HepG2 (cell line): ENCODE data around the gene GPHN. TPM values are rescaled to one million over a fixed set of nuclear protein-coding genes. Genes with fewer than 3 reads are reported as not detected.

Source experiments
- ATAC-seq: fragments of 200-7000 bp; cut with Tn5 transposase; 3 replicates; pipeline ENCODE4 v1.9.1; 2020; ENCODE audit warnings: mild to moderate bottlenecking, moderate library complexity
- BruUV-seq: library from RNA; stranded (reverse); fragments of 400-500 nt; replicated peaks from 2 replicates; lab custom pipeline; 2021; lab: Mats Ljungman, UMichigan
- CTCF ChIA-PET: fragments of 300-600 bp; formaldehyde crosslinking; extraction: SDS; loops from one replicate; lab custom pipeline; 2021; ENCODE audit warnings: low total read pairs, inconsistent platforms, low intra/inter-chr PET ratio; lab: Yijun Ruan, JAX
- POLR2A ChIA-PET: fragments of 350-600 bp; sonication (Branson Sonifier 250); formaldehyde crosslinking; loops from one replicate; lab custom pipeline; 2020; ENCODE audit warnings: antibody characterized with exemption, inconsistent platforms; lab: Yijun Ruan, JAX
- DNase-seq: peaks from one replicate; pipeline ENCODE4 v3.0.0-alpha.2; 2015; ENCODE audit warnings: low spot score
- FAIRE-seq: peaks from 3 replicates; lab custom pipeline; 2011; peaks lifted over from hg19 to GRCh38; lab: Jason Lieb, UNC
- H2AFZ ChIP-seq: one replicate; pipeline ENCODE4 v1.6.1; 2011; ENCODE audit warnings: low read length, inconsistent platforms
- H3K27ac ChIP-seq: fragments of 300-600 bp; 3 replicates; pipeline ENCODE4 v1.8.0; 2011; ENCODE audit warnings: mixed run types, mild to moderate bottlenecking, mixed read lengths, low read length, inconsistent platforms; ENCODE audit not compliant: insufficient read depth; ENCODE audit errors: extremely low read length
- H3K27me3 ChIP-seq, 2 experiments: fragments of 200-600 bp in 1 of 2; 2 replicates in 1 of 2; 3 replicates in 1 of 2; pipeline versions ENCODE4 v1.6.0 to v1.8.0; 2011; ENCODE audit warnings: low read length in 2 of 2, mild to moderate bottlenecking in 2 of 2, moderate library complexity in 2 of 2, inconsistent platforms in 1 of 2; ENCODE audit not compliant: insufficient read depth in 2 of 2, control insufficient read depth in 1 of 2
- H3K36me3 ChIP-seq, 2 experiments: fragments of 200-600 bp in 1 of 2; replicated peaks in 1 of 2; 2 replicates in 1 of 2; 3 replicates in 1 of 2; pipeline versions ENCODE4 v1.5.1 to v1.8.0; 2011; ENCODE audit warnings: low read length in 2 of 2, inconsistent platforms in 1 of 2; ENCODE audit not compliant: insufficient read depth in 2 of 2, control insufficient read depth in 1 of 2
- H3K4me1 ChIP-seq: 2 replicates; pipeline ENCODE4 v1.5.1; 2012; ENCODE audit warnings: low read length, inconsistent platforms; ENCODE audit not compliant: insufficient read depth
- H3K4me2 ChIP-seq: 2 replicates; pipeline ENCODE4 v1.6.0; 2011; ENCODE audit warnings: low read depth, low read length, inconsistent platforms
- H3K4me3 ChIP-seq, 3 experiments: fragments of 200-600 bp in 1 of 3; sonication (generic), shearing (Covaris generic) in 1 of 3; replicated peaks in 1 of 3; 2 replicates each; pipeline ENCODE4 v1.5.1; 2011 to 2016; ENCODE audit warnings: low read length in 3 of 3, inconsistent platforms in 2 of 3, low read depth in 2 of 3, mild to moderate bottlenecking in 2 of 3, control low read depth in 1 of 3, mixed read lengths in 1 of 3; ENCODE audit not compliant: insufficient read depth in 1 of 3
- H3K79me2 ChIP-seq: one replicate; pipeline ENCODE4 v1.6.1; 2011; ENCODE audit warnings: low read length, inconsistent platforms; ENCODE audit not compliant: insufficient read depth
- H3K9ac ChIP-seq: 2 replicates; pipeline ENCODE4 v1.6.0; 2011; ENCODE audit warnings: mild to moderate bottlenecking, low read depth, low read length, inconsistent platforms; ENCODE audit not compliant: insufficient read depth
- H3K9me3 ChIP-seq: 2 replicates; pipeline ENCODE4 v1.5.1; 2012; ENCODE audit warnings: mild to moderate bottlenecking, low read length
- H4K20me1 ChIP-seq: 2 replicates; pipeline ENCODE4 v1.6.0; 2011; ENCODE audit warnings: inconsistent platforms, mild to moderate bottlenecking, low read length, moderate library complexity; ENCODE audit not compliant: insufficient read depth
- ATF3 ChIP-seq: sonication (generic); formaldehyde crosslinking; IDR thresholded peaks from 2 replicates; pipeline ENCODE4 v1.4.0; 2020; ENCODE audit warnings: missing genetic modification reagents
- CCAR2 ChIP-seq: fragments of 200-400 bp; formaldehyde crosslinking; optimal IDR thresholded peaks from 2 replicates; pipeline ENCODE3; 2018; ENCODE audit warnings: low read depth, mild to moderate bottlenecking, low read length, moderate library complexity
- ETV6 ChIP-seq: sonication (generic); formaldehyde crosslinking; conservative IDR thresholded peaks from 2 replicates; pipeline ENCODE4 v1.4.0; 2020; ENCODE audit warnings: missing genetic modification reagents
- KDM6A ChIP-seq: IDR thresholded peaks from 2 replicates; pipeline ENCODE4 v1.6.1; 2016; ENCODE audit warnings: low read depth
- KLF6 ChIP-seq: IDR thresholded peaks from 2 replicates; pipeline ENCODE4 v1.8.0; 2016; ENCODE audit warnings: missing biosample characterization, missing genetic modification reagents
- ZBTB2 ChIP-seq: sonication (generic); formaldehyde crosslinking; IDR thresholded peaks from 2 replicates; pipeline ENCODE4 v1.8.0; 2022; ENCODE audit warnings: low read depth, missing genetic modification reagents
- ZC3H13 ChIP-seq: sonication (generic); formaldehyde crosslinking; IDR thresholded peaks from 2 replicates; pipeline ENCODE4 v1.8.1; 2023; ENCODE audit warnings: mild to moderate bottlenecking, missing genetic modification reagents, moderate library complexity
- ZNF230 ChIP-seq: sonication (generic); formaldehyde crosslinking; IDR thresholded peaks from 2 replicates; pipeline ENCODE4 v1.4.0; 2020; ENCODE audit warnings: mild to moderate bottlenecking, missing genetic modification reagents
- ZNF276 ChIP-seq: sonication (generic); formaldehyde crosslinking; IDR thresholded peaks from 2 replicates; pipeline ENCODE4 v1.4.0; 2020; ENCODE audit warnings: mild to moderate bottlenecking, low read depth, missing genetic modification reagents
- WGBS: methylation state at CpG from one replicate; pipeline ENCODE4 v1.1.6; 2017; ENCODE audit warnings: low lambda C conversion rate; 5-methylcytosine and 5-hydroxymethylcytosine counted together
- in situ Hi-C: cut with HindIII; loops from 2 replicates; pipeline ENCODE4 v1.10.0; 2017; ENCODE audit warnings: low pct_unique_long_range_greater_than_20kb; ENCODE audit not compliant: extremely low pct_ligation_motif_present
- intact Hi-C: fragments of 100-400 bp; cut with micrococcal nuclease; formaldehyde crosslinking; loops from one replicate; pipeline ENCODE4 v1.10.0; 2022; ENCODE audit not compliant: unreplicated experiment
- polyA plus RNA-seq, 8 experiments: library from polyadenylated mRNA; depleted of rRNA in 3 of 8; stranded (reverse) in 7 of 8; unstranded in 1 of 8; fragments of >200 nt; fragmentation: Illumina TruSeq in 4 of 8; extraction: Trizol in 4 of 8; gene quantifications; 2 replicates each; pipeline versions ENCODE4 v1.2.1 to v1.2.3, GENCODE V29; 2011 to 2016; ENCODE audit warnings: low read depth in 4 of 8, missing spikeins in 1 of 8, mixed read lengths in 1 of 8; ENCODE audit not compliant: insufficient read depth in 1 of 8
- total RNA-seq, 5 experiments: library from RNA; depleted of rRNA; stranded (reverse); fragments of >200 nt; fragmentation: Illumina TruSeq; extraction: Trizol; gene quantifications; 2 replicates each; pipeline ENCODE4 v1.2.3, GENCODE V29; 2016; ENCODE audit warnings: low read depth in 1 of 5
- TF ChIP-seq, protein P1 (sequence below): sonication (generic); formaldehyde crosslinking; IDR thresholded peaks from 2 replicates; pipeline ENCODE4 v1.4.0; 2020; ENCODE audit warnings: missing genetic modification reagents, low read depth, mild to moderate bottlenecking, borderline replicate concordance

Gene GPHN
- total and polyA plus RNA-seq, 2 of the 13 experiments (the other 11 are each of a cell fraction or from before 2014, with no cell fraction given) = 12.7 to 19.2 TPM

GRCh38 chr14:66842911-66843512 lies 335.1 kb downstream of the GPHN start:
- in situ Hi-C loops (no loop called here), intact Hi-C loops (no loop called here)
- ATAC-seq = no peak
- ChIA-PET CTCF (no interaction called here), POLR2A (no interaction called here)
- no peak overlapping the region for H3K4me2 ChIP-seq
- FAIRE-seq = no peak
- H3K27ac ChIP-seq = no peak overlapping the region
- H3K79me2 ChIP-seq = no peaks in the 10 kb centered on the region
- H3K9ac ChIP-seq = no peak overlapping the region
- DNase-seq = no peak
- H4K20me1 ChIP-seq = no peaks in the 10 kb centered on the region
- H3K27me3 ChIP-seq = no peaks in the 10 kb centered on the region
- H3K4me1 ChIP-seq = no peaks in the 10 kb centered on the region
- WGBS = 96% methylated on average over 1 of the region's 1 CpG
- BruUV-seq = no TSS peak
- no peak overlapping the region for H3K4me3 ChIP-seq
- H3K36me3 ChIP-seq = no peaks in the 10 kb centered on the region
- TF ChIP-seq CCAR2 = no peak
- no peak for TF ChIP-seq ZNF230 (CRISPR knock-in tag)
- TF ChIP-seq, protein P1, sequence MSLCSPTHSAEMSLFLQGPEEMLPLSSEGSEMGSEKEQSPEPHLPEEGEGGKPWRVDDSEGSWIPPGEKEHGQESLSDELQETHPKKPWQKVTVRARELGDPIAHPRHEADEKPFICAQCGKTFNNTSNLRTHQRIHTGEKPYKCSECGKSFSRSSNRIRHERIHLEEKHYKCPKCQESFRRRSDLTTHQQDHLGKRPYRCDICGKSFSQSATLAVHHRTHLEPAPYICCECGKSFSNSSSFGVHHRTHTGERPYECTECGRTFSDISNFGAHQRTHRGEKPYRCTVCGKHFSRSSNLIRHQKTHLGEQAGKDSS (CRISPR knock-in tag) = no peak
- no peak for TF ChIP-seq ZC3H13 (CRISPR knock-in tag)
- H3K9me3 ChIP-seq = no peaks in the 10 kb centered on the region
- H2AFZ ChIP-seq = no peak overlapping the region

DNA sequence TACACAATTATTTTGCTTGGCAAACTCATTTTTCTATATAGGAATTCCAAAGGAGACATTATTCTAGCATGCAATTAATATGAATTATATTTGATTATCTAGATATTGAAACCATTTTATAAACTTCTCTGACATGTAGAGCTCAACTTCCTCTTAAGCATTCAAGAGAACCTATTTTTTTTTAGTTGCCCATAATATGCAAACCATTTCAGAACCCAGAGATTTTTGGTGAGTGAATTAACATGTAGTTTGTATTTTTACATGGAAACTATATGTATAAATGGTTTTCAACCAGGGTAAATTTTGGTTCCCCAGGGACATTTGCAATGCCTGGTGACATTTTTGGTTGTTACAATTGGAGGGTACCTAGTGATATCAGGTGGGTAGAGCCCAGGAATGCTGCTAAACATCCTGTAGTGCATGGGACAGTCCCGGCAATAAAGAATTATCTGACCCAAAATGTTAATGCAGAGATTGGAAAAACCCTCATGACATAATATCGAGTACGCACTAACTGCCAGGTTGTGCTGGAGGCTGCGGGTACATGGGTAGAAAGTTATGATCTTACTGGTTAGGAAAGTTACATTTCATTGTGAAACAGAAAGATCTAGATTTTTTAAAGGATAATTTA lies 342.4 kb downstream of the GPHN start:
- no peak for TF ChIP-seq ETV6 (CRISPR knock-in tag)
- no peak for TF ChIP-seq ATF3 (CRISPR knock-in tag)
- TF ChIP-seq ZBTB2 (CRISPR knock-in tag) = no peak
- TF ChIP-seq ZNF276 (CRISPR knock-in tag) = no peak
- no peak for TF ChIP-seq KDM6A (CRISPR knock-in tag)
- TF ChIP-seq KLF6 (CRISPR knock-in tag) = no peak
- no peaks in the 10 kb centered on the region for H3K79me2 ChIP-seq
- FAIRE-seq (no peak), DNase-seq (no peak), ATAC-seq (no peak)
- H3K36me3 ChIP-seq = no peaks in the 10 kb centered on the region
- no peak overlapping the region for H3K4me2 ChIP-seq
- H3K4me3 ChIP-seq = no peak overlapping the region
- ChIA-PET POLR2A (no interaction called here), CTCF (no interaction called here)
- no peaks in the 10 kb centered on the region for H3K27me3 ChIP-seq
- no peak overlapping the region for H3K9ac ChIP-seq
- H3K4me1 ChIP-seq = no peaks in the 10 kb centered on the region
- in situ Hi-C loops = no loop called here
- no peak overlapping the region for H3K27ac ChIP-seq
- H4K20me1 ChIP-seq = no peaks in the 10 kb centered on the region
- no TSS peak for BruUV-seq
- WGBS = 98% methylated on average over 4 of the region's 4 CpGs
- intact Hi-C loops = no loop called here
- no peaks in the 10 kb centered on the region for H3K9me3 ChIP-seq
- no peak overlapping the region for H2AFZ ChIP-seq
